RWPE1 (cell line): ENCODE measurements around the gene MYBBP1A.
A peak's percentile ranks its signal among the peaks of the same experiment; 100 is the strongest.

Source experiments
- CTCF ChIA-PET: fragments of 350-600 bp; sonication (Branson Sonifier 250); formaldehyde crosslinking; extraction: SDS; loops from one replicate; lab custom pipeline; 2021; lab: Yijun Ruan, JAX
- POLR2A ChIA-PET: fragments of 400-600 bp; formaldehyde crosslinking; extraction: SDS; loops from one replicate; lab custom pipeline; 2020; ENCODE audit warnings: antibody characterized with exemption; ENCODE audit not compliant: low non-redundant PET; lab: Yijun Ruan, JAX
- DNase-seq: peaks from one replicate; pipeline ENCODE4 v3.0.0; 2012; ENCODE audit warnings: low spot score
- H3K27ac ChIP-seq: fragments of 450-650 bp; 2 replicates; pipeline ENCODE4 v1.5.1; 2017
- TF ChIP-seq, protein P1 (sequence below): fragments of 450-650 bp; conservative IDR thresholded peaks from 2 replicates; pipeline ENCODE4 v1.5.1; 2017; ENCODE audit warnings: low read depth, mild to moderate bottlenecking

MYBBP1A gene

DNA sequence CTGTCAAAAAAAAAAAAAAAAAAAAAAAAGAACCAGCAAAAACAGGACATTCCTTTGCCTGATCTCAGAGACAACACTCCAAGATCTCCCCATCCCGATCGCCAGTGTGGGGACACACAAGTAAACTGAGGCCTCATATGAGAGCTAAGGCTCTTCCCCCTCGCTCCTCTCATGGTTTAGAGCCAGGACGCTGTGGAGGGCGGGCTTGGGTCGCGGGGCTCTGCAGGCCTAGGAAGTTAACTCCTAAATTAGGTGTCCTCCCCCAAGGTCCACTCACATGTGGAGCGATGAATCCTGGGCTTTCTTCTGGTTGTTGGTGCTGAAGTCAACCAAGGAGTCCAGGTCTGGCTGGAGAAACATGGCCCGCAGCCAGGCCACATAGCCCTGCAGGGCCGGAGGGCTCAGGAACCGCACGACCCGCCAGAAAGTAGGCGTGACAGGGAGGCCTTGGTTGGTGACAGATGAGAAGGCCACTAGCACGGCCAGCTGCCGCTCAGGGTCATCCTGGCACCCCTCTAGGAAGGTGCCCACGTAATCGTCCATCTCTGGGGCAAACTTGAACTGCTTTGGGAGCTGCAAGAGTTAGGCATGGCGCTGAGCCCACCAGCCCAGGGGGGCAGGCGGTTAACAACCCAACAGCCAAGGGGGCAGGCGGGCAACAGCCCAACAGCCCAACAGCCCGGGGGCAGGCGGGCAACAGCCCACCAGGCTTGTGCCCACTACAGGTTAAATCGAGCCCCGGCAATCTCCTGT is 5.2 kb downstream of the MYBBP1A start:
- POLR2A ChIA-PET: interaction anchor here (0.6 kb wide), 1 partner anchor 13 kb away, joined by 3 read pairs; no protein-coding TSS in a partner anchor
- CTCF ChIA-PET: interaction anchor here (0.8 kb wide), 1 partner anchor 15 kb away, joined by 3 read pairs; no protein-coding TSS in a partner anchor

DNA sequence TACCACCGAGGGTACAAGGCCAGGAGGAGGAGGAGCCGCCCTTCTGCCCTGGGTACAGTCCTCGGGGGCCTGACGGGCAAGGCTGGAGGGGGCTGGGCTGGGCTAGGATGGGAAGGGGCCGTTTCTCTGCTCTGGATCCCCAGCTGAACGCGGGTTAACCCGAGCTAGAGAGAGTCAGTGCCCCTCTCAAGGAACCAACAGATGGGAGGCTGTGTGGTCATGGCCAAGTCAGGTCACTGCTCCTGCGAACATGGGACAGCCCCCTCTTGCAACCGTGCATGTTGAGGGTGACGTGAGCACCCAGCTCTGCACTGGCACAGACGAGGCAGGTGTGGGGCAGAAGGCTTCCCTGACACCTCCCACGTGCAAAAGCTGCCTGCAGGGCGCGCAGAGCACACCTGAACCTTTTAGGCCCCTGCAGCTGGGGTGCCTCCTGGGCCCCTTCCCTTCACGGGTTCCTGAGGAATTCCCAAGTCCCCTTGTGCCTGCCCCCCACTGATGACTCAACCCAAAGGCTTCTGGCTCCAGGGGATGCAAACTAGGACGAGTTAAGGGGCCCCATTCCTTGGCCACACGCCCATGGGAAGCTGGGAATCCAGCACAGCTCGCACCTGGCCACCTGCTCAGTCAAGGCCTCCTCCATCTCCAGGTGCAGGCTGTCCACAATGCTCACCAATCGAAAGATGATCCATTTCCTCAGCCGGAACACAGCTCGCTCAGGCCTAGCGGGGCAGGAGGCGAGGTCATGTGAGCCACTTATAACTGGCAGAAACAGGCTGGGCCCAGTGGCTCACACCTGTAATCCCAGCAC is 6.3 kb downstream of the MYBBP1A start:
- DNase-seq: peak; percentile 44
- peak overlapping the region; percentile 23; the same call in 1 of the 2 replicates for H3K27ac ChIP-seq
- ChIA-PET POLR2A (no interaction called here), CTCF (interaction anchor here (0.8 kb wide), 1 partner anchor 16 kb away, joined by 3 read pairs; no protein-coding TSS in a partner anchor)
- TF ChIP-seq, protein P1, sequence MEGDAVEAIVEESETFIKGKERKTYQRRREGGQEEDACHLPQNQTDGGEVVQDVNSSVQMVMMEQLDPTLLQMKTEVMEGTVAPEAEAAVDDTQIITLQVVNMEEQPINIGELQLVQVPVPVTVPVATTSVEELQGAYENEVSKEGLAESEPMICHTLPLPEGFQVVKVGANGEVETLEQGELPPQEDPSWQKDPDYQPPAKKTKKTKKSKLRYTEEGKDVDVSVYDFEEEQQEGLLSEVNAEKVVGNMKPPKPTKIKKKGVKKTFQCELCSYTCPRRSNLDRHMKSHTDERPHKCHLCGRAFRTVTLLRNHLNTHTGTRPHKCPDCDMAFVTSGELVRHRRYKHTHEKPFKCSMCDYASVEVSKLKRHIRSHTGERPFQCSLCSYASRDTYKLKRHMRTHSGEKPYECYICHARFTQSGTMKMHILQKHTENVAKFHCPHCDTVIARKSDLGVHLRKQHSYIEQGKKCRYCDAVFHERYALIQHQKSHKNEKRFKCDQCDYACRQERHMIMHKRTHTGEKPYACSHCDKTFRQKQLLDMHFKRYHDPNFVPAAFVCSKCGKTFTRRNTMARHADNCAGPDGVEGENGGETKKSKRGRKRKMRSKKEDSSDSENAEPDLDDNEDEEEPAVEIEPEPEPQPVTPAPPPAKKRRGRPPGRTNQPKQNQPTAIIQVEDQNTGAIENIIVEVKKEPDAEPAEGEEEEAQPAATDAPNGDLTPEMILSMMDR: no peak

More for the DNA sequence above, 5.2 kb downstream of the MYBBP1A start:
- TF ChIP-seq, protein P1: no peak
- H3K27ac ChIP-seq: 0 out of 2 replicates have a peak overlapping the region, but pooled peaks have one; percentile 5
- DNase-seq: no peak

- DNase-seq: no peak
- ChIA-PET CTCF (no interaction called here), POLR2A (no interaction called here)
- TF ChIP-seq, protein P1: no peak
- H3K27ac ChIP-seq: peak overlapping the region; percentile 10; the same call in 1 of the 2 replicates
These were observed 7.1 kb downstream of the MYBBP1A start for GRCh38 chr17:4548061-4548461.

DNA sequence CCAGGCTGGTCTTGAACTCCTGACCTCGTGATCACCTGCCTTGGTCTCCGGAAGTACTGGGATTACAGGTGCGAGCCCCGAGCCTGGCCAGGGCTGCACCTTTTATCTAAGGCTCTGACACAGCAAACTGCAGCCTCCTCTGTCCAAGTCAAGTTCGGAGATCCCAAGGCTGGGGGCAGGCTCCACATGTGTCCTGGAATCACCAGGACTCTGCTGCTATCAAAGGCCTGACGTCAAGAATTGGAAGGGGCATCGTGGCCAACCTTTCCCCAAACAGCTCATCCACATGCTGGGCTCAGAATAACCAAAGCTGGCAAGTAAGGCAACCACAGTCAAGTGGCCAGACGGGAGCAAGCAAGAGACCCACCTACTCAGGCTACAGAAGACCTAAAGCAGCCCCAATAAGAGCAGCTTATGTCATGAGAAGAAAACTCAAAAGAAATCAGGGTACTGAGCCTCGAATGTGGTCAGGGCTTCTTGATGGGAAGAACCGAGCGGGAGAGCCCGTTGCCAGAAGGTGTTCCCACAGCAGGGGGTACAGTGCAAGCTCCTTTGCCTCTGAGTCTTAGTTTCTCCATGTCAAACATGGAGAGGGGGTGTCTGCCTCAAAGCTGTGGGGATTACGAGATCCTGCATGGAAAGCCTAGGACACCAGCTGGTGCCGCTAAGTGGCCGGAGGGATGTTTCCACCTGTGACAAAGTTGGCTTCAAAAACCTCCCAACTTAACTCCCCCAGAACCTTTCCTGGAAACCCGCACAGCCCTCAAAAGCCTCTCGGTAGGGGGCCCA is 7.9 kb downstream of the MYBBP1A start:
- no peak for DNase-seq
- ChIA-PET CTCF (interaction anchor here (0.5 to 0.6 kb wide), 2 partner anchors 19 to 28 kb away, joined by 3 read pairs; no protein-coding TSS in a partner anchor), POLR2A (no interaction called here)
- TF ChIP-seq, protein P1: no peak
- H3K27ac ChIP-seq: peak overlapping the region; percentile 10

GRCh38 chr17:4545217-4545951 is 9.8 kb downstream of the MYBBP1A start:
- POLR2A ChIA-PET: no interaction called here
- no peak for DNase-seq
- 0 out of 2 replicates have a peak overlapping the region, but pooled peaks have one; percentile 31 for H3K27ac ChIP-seq
- TF ChIP-seq, protein P1: no peak
- CTCF ChIA-PET: interaction anchor here (0.6 kb wide), 1 partner anchor 18 kb away, joined by 4 read pairs; no protein-coding TSS in a partner anchor
